ENCODE results near the gene SRSF12. TPM values are rescaled to one million over a fixed set of nuclear protein-coding genes. Genes with fewer than 3 reads are reported as not detected.

SRSF12 gene
- total RNA-seq, 1 donor from 2014 or later = 12.1 TPM

GRCh38 chr6:89085409-89086205 is 32.3 kb downstream of the SRSF12 start:
- Mint-ChIP-seq H3K9me3 (ENCODE audit: unreplicated experiment) (peaks cover 10% of the 10 kb centered on the region), H3K4me3 (ENCODE audit: unreplicated experiment) (no peak overlapping the region), H3K27ac (ENCODE audit: unreplicated experiment) (no peak overlapping the region), H3K27me3 (ENCODE audit: unreplicated experiment) (peaks cover 7% of the 10 kb centered on the region), H3K36me3 (ENCODE audit: unreplicated experiment) (no peaks in the 10 kb centered on the region), H3K4me1 (ENCODE audit: low read depth, unreplicated experiment) (peaks cover 9% of the 10 kb centered on the region)
- no peak for DNase-seq
- no peak for TF ChIP-seq CTCF (IDR thresholded peaks at IDR 0.05; ENCODE audit: partially characterized antibody, unreplicated experiment)

GRCh38 chr6:89084954-89085353 is 32.9 kb downstream of the SRSF12 start:
- Mint-ChIP-seq H3K27me3 (ENCODE audit: unreplicated experiment) (peaks cover 12% of the 10 kb centered on the region), H3K36me3 (ENCODE audit: unreplicated experiment) (no peaks in the 10 kb centered on the region), H3K9me3 (ENCODE audit: unreplicated experiment) (peaks cover 11% of the 10 kb centered on the region), H3K4me1 (ENCODE audit: low read depth, unreplicated experiment) (peaks cover 9% of the 10 kb centered on the region), H3K27ac (ENCODE audit: unreplicated experiment) (peak overlapping the region; percentile 16), H3K4me3 (ENCODE audit: unreplicated experiment) (peak overlapping the region; percentile 73)
- TF ChIP-seq CTCF (IDR thresholded peaks at IDR 0.05; ENCODE audit: partially characterized antibody, unreplicated experiment) = no peak
- no peak for DNase-seq

GRCh38 chr6:89084542-89084941 is 33.3 kb downstream of the SRSF12 start:
- H3K36me3 Mint-ChIP-seq (ENCODE audit: unreplicated experiment) = no peaks in the 10 kb centered on the region
- peak overlapping the region; percentile 73 for H3K4me3 Mint-ChIP-seq (ENCODE audit: unreplicated experiment)
- peaks cover 10% of the 10 kb centered on the region for H3K4me1 Mint-ChIP-seq (ENCODE audit: low read depth, unreplicated experiment)
- peaks cover 11% of the 10 kb centered on the region for H3K9me3 Mint-ChIP-seq (ENCODE audit: unreplicated experiment)
- DNase-seq = no peak
- no peak for TF ChIP-seq CTCF (IDR thresholded peaks at IDR 0.05; ENCODE audit: partially characterized antibody, unreplicated experiment)
- H3K27me3 Mint-ChIP-seq (ENCODE audit: unreplicated experiment) = peaks cover 14% of the 10 kb centered on the region
- peak overlapping the region; percentile 16 for H3K27ac Mint-ChIP-seq (ENCODE audit: unreplicated experiment)

- no peak for TF ChIP-seq CTCF (IDR thresholded peaks at IDR 0.05; ENCODE audit: partially characterized antibody, unreplicated experiment)
- H3K36me3 Mint-ChIP-seq (ENCODE audit: unreplicated experiment) = no peaks in the 10 kb centered on the region
- H3K4me1 Mint-ChIP-seq (ENCODE audit: low read depth, unreplicated experiment) = peaks cover 11% of the 10 kb centered on the region
- H3K27ac Mint-ChIP-seq (ENCODE audit: unreplicated experiment) = peak overlapping the region; percentile 71
- peaks cover 14% of the 10 kb centered on the region for H3K27me3 Mint-ChIP-seq (ENCODE audit: unreplicated experiment)
- H3K9me3 Mint-ChIP-seq (ENCODE audit: unreplicated experiment) = peaks cover 11% of the 10 kb centered on the region
- H3K4me3 Mint-ChIP-seq (ENCODE audit: unreplicated experiment) = peak overlapping the region; percentile 97
- no peak for DNase-seq
Observed at GRCh38 chr6:89082486-89082891, 35.4 kb downstream of the SRSF12 start.

Data from glutamatergic neuron (in vitro differentiated cells).